ENCODE data around the gene RPL15. TPM values are rescaled to one million over a fixed set of nuclear protein-coding genes. Genes with fewer than 3 reads are reported as not detected.

The RPL15 gene
- 1,000 to 10,000 TPM; 1,019 to 1,689 TPM for total RNA-seq

GRCh38 chr3:23916886-23917678 lies at the start of gene RPL15, which contains the start of gene NKIRAS1:
TSS of gene RPL15 (plus strand) at chr3:23917132. CDS start at chr3:23917860, 728 bp downstream.
TSS of gene NKIRAS1 (minus strand) at chr3:23916990. CDS start at chr3:23910904, 6,086 bp downstream.

GRCh38 chr3:23944861-23945662 lies 28.1 kb downstream of the RPL15 start, which contains the start of gene NR1D2:
TSS of gene NR1D2 (plus strand) at chr3:23945286. CDS start at chr3:23945579, 293 bp downstream.

Other genes starting within 250 kb of the RPL15 start
- gene UBE2E1, start 111.2 kb upstream of the RPL15 start, total RNA-seq, result 100 to 1,000 TPM in 1 of 2 donors, 10 to 100 TPM in 1; 82.9 to 101 TPM
- 10 to 100 TPM; 13.4 to 20.0 TPM for gene NKIRAS1, start 142 bp upstream of the RPL15 start, total RNA-seq
- 10 to 100 TPM; 14.3 to 17.6 TPM for gene NR1D2, start 28.2 kb downstream of the RPL15 start, total RNA-seq